Suprapubic skin (tissue), 4 donors: ENCODE measurements around the gene CC2D1A.

ENCODE experiments used
- CTCF ChIP-seq, 2 donors: fragments of 200-600 bp in 1 of 2; fragments of 450-650 bp in 1 of 2; sonication (generic) in 1 of 2; IDR thresholded peaks; one replicate each; pipeline ENCODE4 v1.5.1; 2016 to 2019; ENCODE audit warnings: antibody characterized with exemption in 2 of 2, mild to moderate bottlenecking in 1 of 2, moderate library complexity in 1 of 2
- POLR2A ChIP-seq, 2 donors: fragments of 450-650 bp; IDR thresholded peaks; one replicate each; pipeline ENCODE4 v1.6.1; 2017; ENCODE audit warnings: antibody characterized with exemption in 2 of 2, mild to moderate bottlenecking in 2 of 2, moderate library complexity in 2 of 2
- POLR2AphosphoS5 ChIP-seq, 3 donors: sonication (generic); formaldehyde crosslinking; IDR thresholded peaks; one replicate each; pipeline ENCODE4 v1.6.1; 2017; ENCODE audit warnings: antibody characterized with exemption in 3 of 3

GRCh38 chr19:13882419-13882795 lies 23.6 kb upstream of the CC2D1A start:
- TF ChIP-seq CTCF (IDR thresholded peaks at IDR 0.05) (no peak), POLR2AphosphoS5 (IDR thresholded peaks at IDR 0.05) (no peak), POLR2A (IDR thresholded peaks at IDR 0.05) (no peak)
